Breast epithelium (tissue), 4 donors: ENCODE data around the gene ATF2. TPM values are rescaled to one million over a fixed set of nuclear protein-coding genes. Genes with fewer than 3 reads are reported as not detected.

Experiments
- DNase-seq, 2 donors: peaks; one replicate each; pipeline ENCODE4 v3.0.0-alpha.2; 2019; ENCODE audit warnings: low spot score in 2 of 2
- H3K27ac ChIP-seq, 2 donors: fragments of 200-600 bp; sonication (generic) in 1 of 2; one replicate each; pipeline ENCODE4 v1.5.1; 2016 to 2019; ENCODE audit warnings: mild to moderate bottlenecking in 1 of 2
- H3K27me3 ChIP-seq, 2 donors: fragments of 200-600 bp; sonication (generic) in 1 of 2; one replicate each; pipeline versions ENCODE4 v1.5.1 to v1.6.0; 2017 to 2019; ENCODE audit warnings: control low read depth in 1 of 2, mild to moderate bottlenecking in 1 of 2
- H3K36me3 ChIP-seq: fragments of 200-600 bp; one replicate; pipeline ENCODE4 v1.5.1; 2019
- H3K4me1 ChIP-seq, 2 donors: fragments of 200-600 bp; sonication (generic); one replicate each; pipeline ENCODE4 v1.5.1; 2016 to 2019; ENCODE audit warnings: control low read depth in 1 of 2
- H3K4me3 ChIP-seq, 3 donors: fragments of 200-600 bp; sonication (generic); 1 replicate in 2 of 3; 2 replicates in 1 of 3; pipeline ENCODE4 v1.5.1; 2016 to 2019; ENCODE audit warnings: mild to moderate bottlenecking in 3 of 3, moderate library complexity in 2 of 3
- H3K9me3 ChIP-seq, 2 donors: fragments of 200-600 bp; sonication (generic) in 1 of 2; one replicate each; pipeline ENCODE4 v1.5.1; 2016 to 2019; ENCODE audit warnings: control low read depth in 1 of 2
- CTCF ChIP-seq, 3 donors: fragments of 450-650 bp; IDR thresholded peaks; one replicate each; pipeline ENCODE4 v1.5.1; 2016 to 2017; ENCODE audit warnings: antibody characterized with exemption in 3 of 3, mild to moderate bottlenecking in 3 of 3, moderate library complexity in 3 of 3
- POLR2A ChIP-seq: fragments of 450-650 bp; IDR thresholded peaks from one replicate; pipeline ENCODE4 v1.6.1; 2016; ENCODE audit warnings: antibody characterized with exemption, mild to moderate bottlenecking, moderate library complexity
- POLR2AphosphoS5 ChIP-seq, 3 donors: sonication (generic); formaldehyde crosslinking; IDR thresholded peaks; one replicate each; pipeline ENCODE4 v1.6.1; 2017; ENCODE audit warnings: antibody characterized with exemption in 3 of 3
- intact Hi-C: fragments of 100-400 bp; cut with DNase I; formaldehyde crosslinking; loops from one replicate; pipeline ENCODE4 v1.15.1; 2023; ENCODE audit warnings: low total_unique reads
- total RNA-seq, 3 donors: library from RNA; depleted of rRNA; stranded (reverse); fragments of >200 nt; gene quantifications; one replicate each; pipeline ENCODE4 v1.1.0, GENCODE V29; 2016

ATF2 gene
- total RNA-seq, 3 donors from 2014 or later = 57.0 to 71.7 (median 61.0) TPM

- H3K36me3 ChIP-seq = no peaks in the 10 kb centered on the region
- intact Hi-C loops = no loop called here
Measured at GRCh38 chr2:175076272-175076671, 91.7 kb downstream of the ATF2 start.

GRCh38 chr2:175074478-175074877, 93.5 kb downstream of the ATF2 start:
- TF ChIP-seq CTCF (IDR thresholded peaks at IDR 0.05) (no peak), POLR2A (no peak), POLR2AphosphoS5 (IDR thresholded peaks at IDR 0.05) (no peak)
- H3K27ac ChIP-seq = no peak overlapping the region
- DNase-seq = no peak
- no peaks in the 10 kb centered on the region for H3K36me3 ChIP-seq
- H3K4me1 ChIP-seq = no peaks in the 10 kb centered on the region
- H3K4me3 ChIP-seq = no peak overlapping the region
- intact Hi-C loops = no loop called here
- H3K27me3 ChIP-seq = no peaks in the 10 kb centered on the region
- H3K9me3 ChIP-seq = no peaks in the 10 kb centered on the region

More at GRCh38 chr2:175076272-175076671, 91.7 kb downstream of the ATF2 start:
- no peak overlapping the region for H3K4me3 ChIP-seq
- no peaks in the 10 kb centered on the region for H3K4me1 ChIP-seq
- H3K27me3 ChIP-seq = no peaks in the 10 kb centered on the region
- H3K27ac ChIP-seq = no peak overlapping the region
- DNase-seq = no peak
- no peaks in the 10 kb centered on the region for H3K9me3 ChIP-seq
- TF ChIP-seq POLR2AphosphoS5 (IDR thresholded peaks at IDR 0.05) = no peak
- no peak for TF ChIP-seq POLR2A
- no peak for TF ChIP-seq CTCF (IDR thresholded peaks at IDR 0.05)

DNA sequence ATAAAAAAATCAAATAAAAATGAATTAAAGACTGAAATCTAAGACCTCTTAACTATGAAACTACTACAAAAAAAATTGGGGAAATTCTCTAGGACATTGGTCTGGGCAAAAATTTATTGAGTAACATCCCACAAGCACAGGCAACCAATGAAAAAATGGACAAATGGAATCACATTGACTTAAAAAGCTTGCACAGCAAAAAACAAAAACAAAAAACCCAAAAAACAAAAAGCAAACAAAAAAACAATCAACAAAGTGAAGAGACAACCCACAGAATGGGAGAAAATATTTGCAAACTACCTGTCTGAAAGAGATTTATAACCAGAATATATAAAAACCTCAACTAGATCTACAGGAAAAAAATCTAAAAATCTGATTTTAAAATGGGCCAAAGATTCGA, 99.5 kb downstream of the ATF2 start:
- TF ChIP-seq POLR2A (no peak), POLR2AphosphoS5 (IDR thresholded peaks at IDR 0.05) (no peak), CTCF (IDR thresholded peaks at IDR 0.05) (no peak)
- intact Hi-C loops = no loop called here
- DNase-seq = no peak
- Histone ChIP-seq H3K4me1 (no peaks in the 10 kb centered on the region), H3K36me3 (no peaks in the 10 kb centered on the region), H3K4me3 (no peak overlapping the region), H3K9me3 (no peaks in the 10 kb centered on the region), H3K27me3 (no peaks in the 10 kb centered on the region), H3K27ac (no peak overlapping the region)

GRCh38 chr2:175066411-175066810, 101.6 kb downstream of the ATF2 start:
- no peak overlapping the region for H3K27ac ChIP-seq
- H3K4me3 ChIP-seq = no peak overlapping the region
- DNase-seq = no peak
- intact Hi-C loops = no loop called here
- no peaks in the 10 kb centered on the region for H3K27me3 ChIP-seq
- no peaks in the 10 kb centered on the region for H3K9me3 ChIP-seq
- no peaks in the 10 kb centered on the region for H3K4me1 ChIP-seq
- no peak for TF ChIP-seq POLR2A
- no peak for TF ChIP-seq POLR2AphosphoS5 (IDR thresholded peaks at IDR 0.05)
- TF ChIP-seq CTCF (IDR thresholded peaks at IDR 0.05) = no peak
- H3K36me3 ChIP-seq = no peaks in the 10 kb centered on the region

- Histone ChIP-seq H3K4me3 (no peak overlapping the region), H3K4me1 (no peaks in the 10 kb centered on the region), H3K36me3 (no peaks in the 10 kb centered on the region), H3K9me3 (no peaks in the 10 kb centered on the region), H3K27ac (no peak overlapping the region), H3K27me3 (no peaks in the 10 kb centered on the region)
- no peak for DNase-seq
- intact Hi-C loops = no loop called here
- TF ChIP-seq POLR2A (no peak), CTCF (IDR thresholded peaks at IDR 0.05) (no peak), POLR2AphosphoS5 (IDR thresholded peaks at IDR 0.05) (no peak)
Measured at GRCh38 chr2:175064797-175065196, 103.2 kb downstream of the ATF2 start.
